A549 (cell line): ENCODE results near the gene MED14. TPM values are rescaled to one million over a fixed set of nuclear protein-coding genes. Genes with fewer than 3 reads are reported as not detected.

Experiments used
- ATAC-seq, 2 experiments: fragments of 200-7000 bp in 1 of 2; fragments of >200 bp in 1 of 2; cut with Nextera tagmentation in 1 of 2; cut with Tn5 transposase in 1 of 2; 3 replicates each; pipeline versions ENCODE4 v1.8.0 to v1.9.1; 2018 to 2020; ENCODE audit warnings: mild to moderate bottlenecking in 1 of 2, moderate library complexity in 1 of 2
- CTCF ChIA-PET: fragments of 300-600 bp; sonication (Branson Sonifier 250); formaldehyde crosslinking; extraction: SDS; loops from one replicate; lab custom pipeline; 2021; ENCODE audit warnings: antibody characterized with exemption, inconsistent platforms; lab: Yijun Ruan, JAX
- POLR2A ChIA-PET: fragments of 350-600 bp; formaldehyde crosslinking; extraction: SDS; loops from one replicate; lab custom pipeline; 2021; ENCODE audit warnings: antibody characterized with exemption, inconsistent platforms; lab: Yijun Ruan, JAX
- DNase-seq, 2 experiments: peaks; one replicate each; pipeline versions ENCODE4 v3.0.0 to v3.0.0-alpha.2; 2011 to 2016; ENCODE audit warnings: low read depth in 1 of 2, low spot score in 1 of 2
- FAIRE-seq: peaks from 2 replicates; lab custom pipeline; 2011; peaks lifted over from hg19 to GRCh38; lab: Jason Lieb, UNC
- H3K27ac ChIP-seq, 2 experiments: fragments of >200 bp; sonication (Bioruptor Twin); formaldehyde crosslinking; 3 replicates each; pipeline ENCODE4 v1.5.1; 2016 to 2017
- H3K4me1 ChIP-seq: fragments of >200 bp; sonication (Bioruptor Twin); formaldehyde crosslinking; 3 replicates; pipeline ENCODE4 v1.6.1; 2016
- H3K4me2 ChIP-seq: fragments of >200 bp; sonication (Bioruptor Twin); formaldehyde crosslinking; 3 replicates; pipeline ENCODE4 v1.6.1; 2016
- H3K4me3 ChIP-seq: fragments of >200 bp; sonication (Bioruptor Twin); formaldehyde crosslinking; 3 replicates; pipeline ENCODE4 v1.5.1; 2016
- H3K9me3 ChIP-seq: fragments of >200 bp; sonication (Bioruptor Twin); formaldehyde crosslinking; 3 replicates; pipeline ENCODE4 v1.6.1; 2016
- CHD2 ChIP-seq: fragments of 150-350 bp; IDR thresholded peaks from 2 replicates; pipeline ENCODE4 v1.6.1; 2014; ENCODE audit warnings: low read length; ENCODE audit not compliant: partially characterized antibody
- EHF ChIP-seq: fragments of 250-450 bp; sonication (Bioruptor Pico); IDR thresholded peaks from 2 replicates; pipeline ENCODE4 v1.5.0; 2020; ENCODE audit warnings: mild to moderate bottlenecking
- HDAC2 ChIP-seq: fragments of 200-600 bp; sonication (generic); IDR thresholded peaks from 2 replicates; pipeline ENCODE4 v1.6.1; 2016
- HOXA7 ChIP-seq: fragments of 250-450 bp; sonication (Bioruptor Pico); IDR thresholded peaks from 2 replicates; pipeline ENCODE4 v1.5.0; 2020; ENCODE audit warnings: mild to moderate bottlenecking, moderate library complexity
- HOXB13 ChIP-seq: fragments of 250-450 bp; sonication (Bioruptor Pico); IDR thresholded peaks from 2 replicates; pipeline ENCODE4 v1.5.0; 2020; ENCODE audit warnings: low read depth, mild to moderate bottlenecking, moderate library complexity
- MYC ChIP-seq: IDR thresholded peaks from 2 replicates; pipeline ENCODE4 v1.6.1; 2012; ENCODE audit warnings: mild to moderate bottlenecking, inconsistent platforms, low read length, improper control_type of control experiment, borderline replicate concordance
- PHF8 ChIP-seq: fragments of 200-600 bp; sonication (generic); IDR thresholded peaks from 2 replicates; pipeline ENCODE4 v1.6.1; 2016; ENCODE audit warnings: low read depth, mild to moderate bottlenecking, antibody characterized with exemption, moderate library complexity, borderline replicate concordance
- POLR2A ChIP-seq: IDR thresholded peaks from 2 replicates; pipeline ENCODE4 v1.6.1; 2012; ENCODE audit warnings: mild to moderate bottlenecking, low read length
- POLR2AphosphoS2 ChIP-seq: conservative IDR thresholded peaks from 2 replicates; pipeline ENCODE4 v1.6.1; 2012; ENCODE audit warnings: low read length, improper control_type of control experiment, inconsistent platforms
- RCOR1 ChIP-seq: fragments of 150-350 bp; IDR thresholded peaks from 2 replicates; pipeline ENCODE4 v1.6.1; 2014; ENCODE audit warnings: antibody characterized with exemption, low read length, low read depth
- TP53 ChIP-seq: fragments of 250-450 bp; sonication (Bioruptor Pico); IDR thresholded peaks from 2 replicates; pipeline ENCODE4 v1.5.0; 2021; ENCODE audit warnings: mild to moderate bottlenecking, moderate library complexity
- ZFP36 ChIP-seq: fragments of 450-650 bp; IDR thresholded peaks from 2 replicates; pipeline ENCODE4 v1.6.1; 2014; ENCODE audit warnings: borderline replicate concordance; ENCODE audit not compliant: partially characterized antibody
- WGBS: methylation state at CpG from one replicate; pipeline ENCODE4 v1.1.6; 2017; ENCODE audit errors: missing lambda C conversion rate; 5-methylcytosine and 5-hydroxymethylcytosine counted together
- polyA plus RNA-seq, 4 experiments: library from polyadenylated mRNA; depleted of rRNA in 3 of 4; stranded (reverse); fragments of >200 nt; fragmentation: RNase III in 1 of 4; extraction: RNeasy Plus Mini Kit Qiagen cat#74134 plus additional on column Dnase treatment in 1 of 4; gene quantifications; 2 replicates in 3 of 4; 3 replicates in 1 of 4; pipeline ENCODE4 v1.2.3, GENCODE V29; 2011 to 2017
- TF ChIP-seq, protein P1 (sequence below): fragments of 150-350 bp; IDR thresholded peaks from 2 replicates; pipeline ENCODE4 v1.6.1; 2014; ENCODE audit warnings: low read depth, mild to moderate bottlenecking, low read length
- TF ChIP-seq, protein P2 (sequence below): fragments of 450-650 bp; IDR thresholded peaks from 2 replicates; pipeline ENCODE4 v1.6.1; 2014; ENCODE audit warnings: antibody characterized with exemption
- TF ChIP-seq, protein P3 (sequence below): fragments of >200 bp; sonication (Bioruptor Twin); formaldehyde crosslinking; IDR thresholded peaks from 2 replicates; pipeline ENCODE4 v1.6.1; 2016

The MED14 gene
- polyA plus RNA-seq, 2 of the 4 experiments (the other 2 are of a cell fraction), result 26.8 to 62.0 TPM

DNA sequence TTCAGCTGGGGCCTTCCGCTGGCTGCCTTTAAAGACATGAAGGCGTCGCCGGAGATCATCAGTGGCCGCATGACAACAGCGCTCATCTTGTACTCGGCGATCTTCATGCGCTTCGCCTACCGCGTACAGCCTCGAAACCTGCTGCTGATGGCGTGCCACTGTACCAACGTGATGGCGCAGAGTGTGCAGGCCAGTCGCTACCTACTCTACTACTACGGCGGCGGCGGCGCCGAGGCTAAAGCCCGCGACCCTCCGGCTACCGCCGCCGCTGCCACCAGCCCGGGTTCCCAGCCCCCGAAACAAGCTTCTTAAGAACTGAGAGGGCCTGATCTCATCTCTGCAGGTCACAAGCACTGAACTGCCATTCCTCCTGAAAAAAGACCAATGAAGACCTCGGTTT is 111.7 kb downstream of the MED14 start (continued):
- no peak for TF ChIP-seq MYC
- TF ChIP-seq, protein P1, sequence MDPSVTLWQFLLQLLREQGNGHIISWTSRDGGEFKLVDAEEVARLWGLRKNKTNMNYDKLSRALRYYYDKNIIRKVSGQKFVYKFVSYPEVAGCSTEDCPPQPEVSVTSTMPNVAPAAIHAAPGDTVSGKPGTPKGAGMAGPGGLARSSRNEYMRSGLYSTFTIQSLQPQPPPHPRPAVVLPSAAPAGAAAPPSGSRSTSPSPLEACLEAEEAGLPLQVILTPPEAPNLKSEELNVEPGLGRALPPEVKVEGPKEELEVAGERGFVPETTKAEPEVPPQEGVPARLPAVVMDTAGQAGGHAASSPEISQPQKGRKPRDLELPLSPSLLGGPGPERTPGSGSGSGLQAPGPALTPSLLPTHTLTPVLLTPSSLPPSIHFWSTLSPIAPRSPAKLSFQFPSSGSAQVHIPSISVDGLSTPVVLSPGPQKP, result no peak

DNA sequence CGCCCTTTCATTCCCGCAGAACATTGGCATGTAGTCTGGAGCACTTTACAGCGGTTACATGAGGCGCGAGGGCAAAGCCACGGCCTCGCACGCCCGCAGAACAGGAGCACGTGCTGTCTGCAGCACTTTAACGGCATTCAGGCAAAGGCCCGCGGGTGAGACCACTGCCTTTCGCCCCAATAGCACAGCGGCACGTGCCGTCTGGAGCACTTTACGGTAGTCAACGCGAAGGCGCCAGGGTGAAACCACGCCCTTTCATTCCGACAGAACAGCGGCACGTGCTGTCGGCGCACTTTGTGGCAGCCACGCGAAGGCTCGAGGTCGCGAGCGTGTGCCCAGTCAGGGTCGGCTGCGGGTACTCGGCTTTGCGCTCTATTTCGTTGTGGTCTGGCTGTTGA is 112.2 kb downstream of the MED14 start, which contains the start of gene MPC1L:
MPC1L (plus strand) TSS at position 290 of the 398 bp plus-strand sequence. CDS start 138 bp downstream, outside the sequence.
- no peak for FAIRE-seq
- H3K4me1 ChIP-seq, result no peaks in the 10 kb centered on the region
- no peak for DNase-seq
- 98% methylated on average over 37 of the region's 38 CpGs for whole genome bisulfite sequencing
- no peak within 1 kb of the TSS for H3K4me2 ChIP-seq
- H3K27ac ChIP-seq, result no peak within 1 kb of the TSS
- CTCF ChIA-PET, result no interaction called here
- H3K4me3 ChIP-seq, result no peak within 1 kb of the TSS
- POLR2A ChIA-PET, result no interaction called here
- no peak for ATAC-seq
- no peak for TF ChIP-seq CHD2
- no peaks in the 10 kb centered on the region for H3K9me3 ChIP-seq

DNA sequence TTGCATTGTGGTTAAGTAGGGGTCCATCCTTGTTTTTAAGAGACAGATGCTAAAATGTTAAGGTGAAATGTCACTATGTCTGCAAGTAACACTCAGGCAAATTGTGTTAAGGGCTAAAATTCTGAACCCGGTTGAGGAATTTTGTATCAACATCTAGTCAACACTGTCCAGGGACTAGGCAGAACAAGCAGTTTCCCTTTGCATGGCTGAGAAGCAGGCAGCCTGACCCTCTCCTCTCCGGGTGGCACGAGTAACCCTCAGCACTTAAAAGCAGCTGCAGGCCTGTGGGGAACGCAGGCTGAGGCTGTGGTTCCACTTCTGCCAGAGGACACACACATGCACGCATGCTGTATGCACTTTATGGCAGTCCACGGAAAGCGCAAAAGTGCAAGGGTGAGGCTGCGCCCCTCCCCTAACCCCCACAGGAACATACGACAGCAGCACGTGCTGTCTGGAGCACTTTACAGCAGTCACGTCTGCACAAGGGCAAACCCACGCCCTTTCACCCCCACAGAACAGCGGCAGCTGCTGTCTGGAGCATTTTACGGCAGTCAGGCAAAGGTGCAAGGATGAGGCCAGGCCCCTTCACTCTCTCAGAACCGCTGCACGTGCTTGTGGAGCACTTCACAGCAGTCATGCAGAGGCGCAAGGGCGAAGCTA is 112.7 kb downstream of the MED14 start:
- no peak for TF ChIP-seq EHF
- no peak for TF ChIP-seq HOXA7 (CRISPR knock-in tag)
- TF ChIP-seq, all 56 proteins: peak for 0

DNA sequence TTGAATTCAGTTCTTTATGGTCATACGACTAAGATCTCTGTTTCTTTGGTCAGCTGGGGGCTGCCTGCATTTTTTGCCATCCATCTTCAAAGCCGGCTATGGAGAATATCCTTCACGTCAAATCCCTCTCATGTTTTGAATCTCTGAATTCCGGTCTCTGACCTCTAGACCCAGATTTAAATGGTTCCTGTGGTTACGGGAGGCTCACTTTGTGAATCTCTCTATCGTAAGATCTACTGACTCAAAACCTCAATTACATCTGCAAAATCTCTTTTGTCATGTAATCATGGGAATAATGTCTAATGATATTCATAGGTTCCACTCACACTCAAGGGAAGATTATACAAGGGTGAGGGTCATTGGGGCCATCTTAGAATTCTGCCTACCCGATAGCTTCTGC is 117.8 kb downstream of the MED14 start:
- peaks cover under 1% of the 10 kb centered on the region; the same call in 1 of the 3 replicates for H3K4me1 ChIP-seq

More for the DNA sequence above, 112.7 kb downstream of the MED14 start:
- ATAC-seq, result no peak
- Histone ChIP-seq H3K9me3 (no peaks in the 10 kb centered on the region), H3K4me1 (no peaks in the 10 kb centered on the region), H3K27ac (no peak overlapping the region), H3K4me3 (no peak overlapping the region), H3K4me2 (no peak overlapping the region)
- ChIA-PET POLR2A (no interaction called here), CTCF (interaction anchor here (1.5 kb wide), 1 partner anchor 11 kb away, joined by 3 read pairs; no protein-coding TSS in a partner anchor)
- no peak for FAIRE-seq
- DNase-seq, result no peak
- 77% methylated on average over 8 of the region's 18 CpGs for WGBS

DNA sequence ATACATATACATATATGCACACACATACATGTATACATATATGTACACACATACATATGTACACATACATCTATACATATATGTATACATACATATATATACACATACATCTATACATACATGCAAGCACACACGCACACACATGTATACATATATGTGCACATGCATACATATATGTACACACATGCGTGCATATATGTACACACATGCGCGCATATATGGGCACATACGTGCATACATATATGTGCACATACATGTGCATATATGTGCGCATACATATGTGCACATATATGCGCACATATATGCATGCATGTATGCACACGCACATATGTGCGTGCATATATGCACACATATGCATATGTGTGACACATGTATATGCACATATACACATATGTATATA is 119.4 kb downstream of the MED14 start:
- Histone ChIP-seq H3K27ac (no peak overlapping the region), H3K9me3 (no peaks in the 10 kb centered on the region), H3K4me2 (no peak overlapping the region), H3K4me3 (no peak overlapping the region), H3K4me1 (peaks cover 9% of the 10 kb centered on the region; the same call in 2 of the 3 replicates)
- FAIRE-seq, result no peak
- ChIA-PET CTCF (no interaction called here), POLR2A (no interaction called here)
- 75% methylated on average over 9 of the region's 9 CpGs for WGBS
- ATAC-seq, result no peak
- TF ChIP-seq HOXB13 (no peak), RCOR1 (no peak), POLR2AphosphoS2 (no peak), TP53 (CRISPR knock-in tag) (no peak)
- TF ChIP-seq, protein P2, sequence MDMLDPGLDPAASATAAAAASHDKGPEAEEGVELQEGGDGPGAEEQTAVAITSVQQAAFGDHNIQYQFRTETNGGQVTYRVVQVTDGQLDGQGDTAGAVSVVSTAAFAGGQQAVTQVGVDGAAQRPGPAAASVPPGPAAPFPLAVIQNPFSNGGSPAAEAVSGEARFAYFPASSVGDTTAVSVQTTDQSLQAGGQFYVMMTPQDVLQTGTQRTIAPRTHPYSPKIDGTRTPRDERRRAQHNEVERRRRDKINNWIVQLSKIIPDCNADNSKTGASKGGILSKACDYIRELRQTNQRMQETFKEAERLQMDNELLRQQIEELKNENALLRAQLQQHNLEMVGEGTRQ, result no peak
- TF ChIP-seq, protein P3, sequence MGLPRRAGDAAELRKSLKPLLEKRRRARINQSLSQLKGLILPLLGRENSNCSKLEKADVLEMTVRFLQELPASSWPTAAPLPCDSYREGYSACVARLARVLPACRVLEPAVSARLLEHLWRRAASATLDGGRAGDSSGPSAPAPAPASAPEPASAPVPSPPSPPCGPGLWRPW, result no peak
- TF ChIP-seq, protein P1, result no peak
- no peak for DNase-seq

More for the DNA sequence above, 117.8 kb downstream of the MED14 start:
- Histone ChIP-seq H3K27ac (no peak overlapping the region), H3K4me3 (no peak overlapping the region), H3K4me2 (no peak overlapping the region), H3K9me3 (no peaks in the 10 kb centered on the region)
- 76% methylated on average over 7 of the region's 7 CpGs for WGBS
- ATAC-seq (no peak), DNase-seq (no peak), FAIRE-seq (no peak)
- ChIA-PET CTCF (interaction anchor here (0.5 to 0.7 kb wide), 2 partner anchors 9 to 73 kb away, joined by 3 to 4 read pairs; no protein-coding TSS in a partner anchor), POLR2A (no interaction called here)
- TF ChIP-seq MYC (no peak), PHF8 (no peak), ZFP36 (no peak), POLR2A (no peak), HDAC2 (no peak), HOXB13 (no peak), EHF (no peak)
- TF ChIP-seq, protein P3, result no peak
